GM12878 (cell line): ENCODE data around the gene CNIH2. TPM values are rescaled to one million over a fixed set of nuclear protein-coding genes. Genes with fewer than 3 reads are reported as not detected.

Experiments used
- ATAC-seq: fragments of 200-7000 bp; cut with Tn5 transposase; 3 replicates; pipeline ENCODE4 v1.9.1; 2020; ENCODE audit warnings: mild to moderate bottlenecking, moderate library complexity
- BruUV-seq: library from RNA; stranded (reverse); fragments of 400-500 nt; replicated peaks from 2 replicates; lab custom pipeline; 2021; lab: Mats Ljungman, UMichigan
- CTCF ChIA-PET: fragments of 300-600 bp; sonication (Branson Sonifier 250); formaldehyde crosslinking; extraction: SDS; loops from one replicate; lab custom pipeline; 2021; ENCODE audit warnings: inconsistent platforms; lab: Yijun Ruan, JAX
- POLR2A ChIA-PET: fragments of 350-600 bp; formaldehyde crosslinking; extraction: SDS; loops from one replicate; lab custom pipeline; 2021; ENCODE audit warnings: inconsistent platforms; lab: Charles Lee
- RAD21 ChIA-PET: fragments of 300-600 bp; sonication (Branson Sonifier 250); formaldehyde crosslinking; loops from one replicate; lab custom pipeline; 2023; ENCODE audit warnings: antibody characterized with exemption; ENCODE audit not compliant: unreplicated experiment; lab: Charles Lee
- SMC1A ChIA-PET: fragments of 300-600 bp; sonication (Branson Sonifier 250); formaldehyde crosslinking; loops from one replicate; lab custom pipeline; 2023; ENCODE audit not compliant: unreplicated experiment, uncharacterized antibody; lab: Charles Lee
- DNase-seq: peaks from one replicate; pipeline ENCODE4 v3.0.0-alpha.2; 2011; ENCODE audit warnings: low read depth, low spot score
- FAIRE-seq: peaks from 3 replicates; lab custom pipeline; 2011; peaks lifted over from hg19 to GRCh38; lab: Jason Lieb, UNC
- H2AFZ ChIP-seq: 2 replicates; pipeline ENCODE4 v1.6.0; 2011; ENCODE audit warnings: low read depth, low read length, control low read depth; ENCODE audit not compliant: control insufficient read depth
- H3K27ac ChIP-seq: 2 replicates; pipeline ENCODE4 v1.5.1; 2011; ENCODE audit warnings: control low read depth; ENCODE audit not compliant: control insufficient read depth, insufficient read depth
- H3K27me3 ChIP-seq, 2 experiments: replicated peaks in 1 of 2; 2 replicates each; pipeline versions ENCODE4 v1.6.0 to v1.6.1; 2011; ENCODE audit warnings: low read length in 1 of 2; ENCODE audit not compliant: control insufficient read depth in 2 of 2, insufficient read depth in 2 of 2
- H3K36me3 ChIP-seq, 2 experiments: 2 replicates each; pipeline ENCODE4 v1.5.1; 2011; ENCODE audit warnings: low read length in 1 of 2; ENCODE audit not compliant: control insufficient read depth in 2 of 2, insufficient read depth in 2 of 2
- H3K4me1 ChIP-seq: 2 replicates; pipeline ENCODE4 v1.6.1; 2011; ENCODE audit warnings: mild to moderate bottlenecking, low read length, moderate library complexity, mixed read lengths; ENCODE audit not compliant: control insufficient read depth, insufficient read depth
- H3K4me2 ChIP-seq: 2 replicates; pipeline ENCODE4 v1.6.0; 2011; ENCODE audit warnings: control low read depth; ENCODE audit not compliant: control insufficient read depth, insufficient read depth
- H3K4me3 ChIP-seq: fragments of 200-600 bp; sonication (generic); 2 replicates; pipeline ENCODE4 v1.5.1; 2016
- H3K79me2 ChIP-seq: 2 replicates; pipeline ENCODE4 v1.6.0; 2011; ENCODE audit warnings: low read length; ENCODE audit not compliant: control insufficient read depth, insufficient read depth
- H3K9ac ChIP-seq: 2 replicates; pipeline ENCODE4 v1.8.0; 2011; ENCODE audit warnings: low read length, control low read depth, mixed read lengths; ENCODE audit not compliant: control insufficient read depth, insufficient read depth
- H3K9me3 ChIP-seq: replicated peaks from 3 replicates; pipeline ENCODE4 v1.5.1; 2011; ENCODE audit warnings: mild to moderate bottlenecking, low read length; ENCODE audit not compliant: control insufficient read depth, insufficient read depth
- H4K20me1 ChIP-seq: 2 replicates; pipeline ENCODE4 v1.6.0; 2011; ENCODE audit not compliant: control insufficient read depth, insufficient read depth
- CREB1 ChIP-seq: IDR thresholded peaks from 2 replicates; pipeline ENCODE4 v1.6.1; 2012; ENCODE audit warnings: low read depth, mild to moderate bottlenecking, inconsistent platforms
- CREM ChIP-seq: IDR thresholded peaks from 2 replicates; pipeline ENCODE4 v1.6.1; 2014; ENCODE audit warnings: antibody characterized with exemption, low read depth
- E2F8 ChIP-seq: fragments of 450-650 bp; IDR thresholded peaks from 2 replicates; pipeline ENCODE4 v1.6.1; 2018; ENCODE audit warnings: mild to moderate bottlenecking, low read depth, moderate library complexity; ENCODE audit not compliant: partially characterized antibody
- IKZF2 ChIP-seq, 2 experiments: fragments of 450-650 bp; IDR thresholded peaks; 2 replicates each; pipeline ENCODE4 v1.6.1; 2017; ENCODE audit warnings: mild to moderate bottlenecking in 2 of 2, moderate library complexity in 2 of 2
- MTA2 ChIP-seq: fragments of 450-650 bp; IDR thresholded peaks from 2 replicates; pipeline ENCODE4 v1.6.1; 2016; ENCODE audit warnings: low read depth, mild to moderate bottlenecking, moderate library complexity
- MYC ChIP-seq: IDR thresholded peaks from 2 replicates; pipeline ENCODE4 v1.6.1; 2011; ENCODE audit warnings: mild to moderate bottlenecking, low read length, moderate library complexity, inconsistent platforms; ENCODE audit not compliant: insufficient read depth, insufficient replicate concordance, insufficient read length, severe bottlenecking
- NR2C2 ChIP-seq: IDR thresholded peaks from 2 replicates; pipeline ENCODE4 v1.6.1; 2011; ENCODE audit warnings: borderline replicate concordance, low read depth; ENCODE audit not compliant: control insufficient read depth, insufficient read length
- NRF1 ChIP-seq: conservative IDR thresholded peaks from 2 replicates; pipeline ENCODE4 v1.6.1; 2011; ENCODE audit warnings: mild to moderate bottlenecking, low read depth, low read length, improper control_type of control experiment
- PAX8 ChIP-seq: fragments of 450-650 bp; IDR thresholded peaks from 2 replicates; pipeline ENCODE4 v1.6.1; 2017; ENCODE audit warnings: mild to moderate bottlenecking, moderate library complexity
- TCF12 ChIP-seq: IDR thresholded peaks from 2 replicates; pipeline ENCODE4 v1.6.1; 2011; ENCODE audit warnings: low read depth, mild to moderate bottlenecking, low read length
- YY1 ChIP-seq: IDR thresholded peaks from 2 replicates; pipeline ENCODE4 v1.6.1; 2011; ENCODE audit warnings: low read depth, mild to moderate bottlenecking, low read length
- WGBS: methylation state at CpG from one replicate; pipeline ENCODE4 v1.1.6; 2016; ENCODE audit warnings: low lambda C conversion rate; ENCODE audit not compliant: insufficient replicate concordance, insufficient coverage; ENCODE audit errors: missing lambda C conversion rate; 5-methylcytosine and 5-hydroxymethylcytosine counted together
- in situ Hi-C: fragments of 300-500 bp; cut with MboI; formaldehyde crosslinking; loops from 9 replicates; pipeline ENCODE4 v1.14.3; 2018; ENCODE audit warnings: mixed read lengths
- intact Hi-C: fragments of 100-400 bp; cut with micrococcal nuclease; formaldehyde crosslinking; loops from one replicate; pipeline ENCODE4 v1.14.2; 2022; ENCODE audit not compliant: unreplicated experiment
- polyA plus RNA-seq, 11 experiments: library from polyadenylated mRNA; depleted of rRNA in 4 of 11; unstranded in 6 of 11; stranded (reverse) in 5 of 11; fragments of >200 nt; fragmentation: Nextera tagmentation in 4 of 11; fragmentation: Illumina TruSeq in 1 of 11; extraction: Ambion mirVana in 4 of 11; extraction: Trizol in 1 of 11; gene quantifications; 1 replicate in 1 of 11; 2 replicates in 10 of 11; pipeline versions ENCODE4 v1.2.1 to v1.2.3, GENCODE V29; 2011 to 2016; ENCODE audit warnings: inconsistent platforms in 2 of 11, missing spikeins in 2 of 11, low read depth in 1 of 11
- total RNA-seq, 4 experiments: library from RNA; depleted of rRNA in 3 of 4; stranded (reverse); fragments of >200 nt in 3 of 4; fragmentation: Illumina TruSeq in 1 of 4; extraction: Trizol in 1 of 4; gene quantifications; 2 replicates each; pipeline versions ENCODE4 v1.2.1 to v1.2.3, GENCODE V29; 2013 to 2021
- TF ChIP-seq, protein P1 (sequence below): fragments of 450-650 bp; formaldehyde crosslinking; IDR thresholded peaks from 2 replicates; pipeline ENCODE4 v1.4.0; 2022; ENCODE audit warnings: mild to moderate bottlenecking, moderate library complexity
- TF ChIP-seq, protein P2 (sequence below): IDR thresholded peaks from 2 replicates; pipeline ENCODE4 v1.6.1; 2012; ENCODE audit warnings: low read depth, low read length, improper control_type of control experiment

The CNIH2 gene
- total and polyA plus RNA-seq, 10 of the 15 experiments (the other 5 are each of a cell fraction or from before 2014, with no cell fraction given) = 0.07 to 1.3 (median 0.68) TPM; not detected in 2

DNA sequence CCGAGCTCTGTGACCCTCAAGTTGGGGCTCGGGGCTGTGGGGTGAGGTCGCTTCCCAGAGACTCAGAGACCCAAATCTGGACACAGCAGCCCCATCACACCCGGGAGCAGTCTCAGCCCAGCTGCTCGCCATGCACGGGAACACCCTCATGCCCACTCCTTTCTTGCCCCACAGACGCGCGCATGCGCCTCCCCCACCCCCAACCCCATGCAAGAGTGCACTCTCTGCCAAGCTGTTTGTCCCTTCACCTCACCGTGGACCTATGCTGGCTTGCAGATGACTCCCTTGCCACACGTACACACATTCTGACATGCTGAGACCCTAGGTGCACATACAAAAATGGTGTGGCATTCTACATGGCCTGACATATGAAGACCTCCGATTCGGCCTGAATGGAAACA, 39.3 kb downstream of the CNIH2 start (continued):
- TF ChIP-seq E2F8 = no peak
- TF ChIP-seq NRF1 = peak; percentile 41; the same call in 1 of the 2 replicates
- TF ChIP-seq NR2C2 = no peak

- Histone ChIP-seq H3K4me3 (no peak overlapping the region), H3K9ac (peak overlapping the region; percentile 50), H2AFZ (peak overlapping the region; percentile 82), H3K9me3 (no peaks in the 10 kb centered on the region; the same call in 2 of the 3 replicates), H3K27me3 (no peaks in the 10 kb centered on the region; a peak in 1 of 4 replicates), H3K4me2 (peak overlapping the region; percentile 70), H3K79me2 (no peaks in the 10 kb centered on the region), H4K20me1 (no peaks in the 10 kb centered on the region), H3K27ac (peak overlapping the region; percentile 82), H3K4me1 (peaks cover 18% of the 10 kb centered on the region), H3K36me3 (no peaks in the 10 kb centered on the region)
- ChIA-PET SMC1A (interaction anchor here (1.2 kb wide), 3 partner anchors 11 to 32 kb away, joined by 3 to 4 read pairs (median 3); no protein-coding TSS in a partner anchor), RAD21 (interaction anchor here (0.6 to 0.8 kb wide), 2 partner anchors 68 to 245 kb away, joined by 3 to 5 read pairs; no protein-coding TSS in a partner anchor), POLR2A (interaction anchor here (0.9 to 1.6 kb wide), 2 partner anchors 29 to 50 kb away, joined by 3 read pairs; partner anchors contain the start of genes RAB1B and YIF1A), CTCF (interaction anchor here (1.0 to 1.9 kb wide), 3 partner anchors 9 to 68 kb away, joined by 3 to 7 read pairs (median 6); partner anchors contain the start of gene YIF1A)
- DNase-seq (no peak), ATAC-seq (peak; percentile 81), FAIRE-seq (peak; percentile 47)
- intact Hi-C loops (no loop called here), in situ Hi-C loops (no loop called here)
- WGBS = 18% methylated on average over 16 of the region's 16 CpGs
- BruUV-seq = no TSS peak
- peak; percentile 48; the same call in 1 of the 2 replicates for TF ChIP-seq CREB1
- TF ChIP-seq MTA2 = 0 out of 2 replicates have a peak, but pooled peaks have one; percentile 20
- no peak for TF ChIP-seq YY1
- TF ChIP-seq PAX8 = no peak
- peak; percentile 61; the same call in 1 of the 2 replicates for TF ChIP-seq TCF12
- TF ChIP-seq, protein P1, sequence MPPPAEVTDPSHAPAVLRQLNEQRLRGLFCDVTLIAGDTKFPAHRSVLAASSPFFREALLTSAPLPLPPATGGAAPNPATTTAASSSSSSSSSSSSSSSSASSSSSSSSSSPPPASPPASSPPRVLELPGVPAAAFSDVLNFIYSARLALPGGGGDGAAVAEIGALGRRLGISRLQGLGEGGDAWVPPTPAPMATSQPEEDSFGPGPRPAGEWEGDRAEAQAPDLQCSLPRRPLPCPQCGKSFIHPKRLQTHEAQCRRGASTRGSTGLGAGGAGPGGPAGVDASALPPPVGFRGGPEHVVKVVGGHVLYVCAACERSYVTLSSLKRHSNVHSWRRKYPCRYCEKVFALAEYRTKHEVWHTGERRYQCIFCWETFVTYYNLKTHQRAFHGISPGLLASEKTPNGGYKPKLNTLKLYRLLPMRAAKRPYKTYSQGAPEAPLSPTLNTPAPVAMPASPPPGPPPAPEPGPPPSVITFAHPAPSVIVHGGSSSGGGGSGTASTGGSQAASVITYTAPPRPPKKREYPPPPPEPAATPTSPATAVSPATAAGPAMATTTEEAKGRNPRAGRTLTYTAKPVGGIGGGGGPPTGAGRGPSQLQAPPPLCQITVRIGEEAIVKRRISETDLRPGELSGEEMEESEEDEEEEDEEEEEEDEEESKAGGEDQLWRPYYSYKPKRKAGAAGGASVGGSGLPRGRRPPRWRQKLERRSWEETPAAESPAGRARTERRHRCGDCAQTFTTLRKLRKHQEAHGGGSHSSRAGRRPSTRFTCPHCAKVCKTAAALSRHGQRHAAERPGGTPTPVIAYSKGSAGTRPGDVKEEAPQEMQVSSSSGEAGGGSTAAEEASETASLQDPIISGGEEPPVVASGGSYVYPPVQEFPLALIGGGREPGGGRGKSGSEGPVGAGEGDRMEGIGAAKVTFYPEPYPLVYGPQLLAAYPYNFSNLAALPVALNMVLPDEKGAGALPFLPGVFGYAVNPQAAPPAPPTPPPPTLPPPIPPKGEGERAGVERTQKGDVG (CRISPR knock-in tag) = no peak
- 0 out of 2 replicates have a peak, but pooled peaks have one; percentile 44 for TF ChIP-seq CREM
- TF ChIP-seq IKZF2 (IDR thresholded peaks at IDR 0.05) = no peak
- TF ChIP-seq, protein P2, sequence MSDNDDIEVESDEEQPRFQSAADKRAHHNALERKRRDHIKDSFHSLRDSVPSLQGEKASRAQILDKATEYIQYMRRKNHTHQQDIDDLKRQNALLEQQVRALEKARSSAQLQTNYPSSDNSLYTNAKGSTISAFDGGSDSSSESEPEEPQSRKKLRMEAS = no peak
- no peak for TF ChIP-seq MYC
These were observed 40.0 kb downstream of the CNIH2 start for GRCh38 chr11:66317723-66318599.
